ENCODE measurements around the gene FCHSD1. TPM values are rescaled to one million over a fixed set of nuclear protein-coding genes. Genes with fewer than 3 reads are reported as not detected.

FCHSD1 gene
- total RNA-seq, 1 donor from 2014 or later: 42.2 TPM

GRCh38 chr5:141669520-141669919, 18.3 kb upstream of the FCHSD1 start:
- H3K27ac ChIP-seq: no peak overlapping the region
- H3K9me3 ChIP-seq: no peaks in the 10 kb centered on the region
- no peak overlapping the region for H3K4me3 ChIP-seq
- H3K36me3 ChIP-seq: no peaks in the 10 kb centered on the region
- no peaks in the 10 kb centered on the region for H3K27me3 ChIP-seq
- intact Hi-C loops (cut with DNase I): no loop called here
- no peak for DNase-seq (ENCODE audit: extremely low spot score in 2 of 2)
- no peak for TF ChIP-seq POLR2AphosphoS5 (IDR thresholded peaks at IDR 0.05; ENCODE audit: insufficient read depth in 1 of 2, low read depth in 1 of 2)
- no peak for TF ChIP-seq POLR2A (IDR thresholded peaks at IDR 0.05)
- TF ChIP-seq CTCF (IDR thresholded peaks at IDR 0.05): no peak
- no peaks in the 10 kb centered on the region for H3K4me1 ChIP-seq

GRCh38 chr5:141668601-141669265, 17.5 kb upstream of the FCHSD1 start:
- Histone ChIP-seq H3K36me3 (no peaks in the 10 kb centered on the region), H3K9me3 (no peaks in the 10 kb centered on the region), H3K27ac (no peak overlapping the region), H3K4me1 (no peaks in the 10 kb centered on the region), H3K4me3 (no peak overlapping the region), H3K27me3 (no peaks in the 10 kb centered on the region)
- TF ChIP-seq POLR2AphosphoS5 (IDR thresholded peaks at IDR 0.05; ENCODE audit: insufficient read depth in 1 of 2, low read depth in 1 of 2): no peak
- TF ChIP-seq POLR2A (IDR thresholded peaks at IDR 0.05): no peak
- no peak for TF ChIP-seq CTCF (IDR thresholded peaks at IDR 0.05)
- no peak for DNase-seq (ENCODE audit: extremely low spot score in 2 of 2)
- intact Hi-C loops (cut with DNase I): no loop called here

- TF ChIP-seq CTCF (IDR thresholded peaks at IDR 0.05) (no peak), POLR2A (IDR thresholded peaks at IDR 0.05) (no peak), POLR2AphosphoS5 (IDR thresholded peaks at IDR 0.05; ENCODE audit: insufficient read depth in 1 of 2, low read depth in 1 of 2) (no peak)
- intact Hi-C loops (cut with DNase I): no loop called here
Measured at GRCh38 chr5:141665995-141666940, 15.1 kb upstream of the FCHSD1 start.

GRCh38 chr5:141664733-141665461, 13.7 kb upstream of the FCHSD1 start:
- no peaks in the 10 kb centered on the region for H3K27me3 ChIP-seq
- intact Hi-C loops (cut with DNase I): no loop called here
- DNase-seq (ENCODE audit: extremely low spot score in 2 of 2): no peak
- H3K4me1 ChIP-seq: no peaks in the 10 kb centered on the region
- TF ChIP-seq POLR2AphosphoS5 (IDR thresholded peaks at IDR 0.05; ENCODE audit: insufficient read depth in 1 of 2, low read depth in 1 of 2): peak in 1 of 2 donors; percentile 31
- TF ChIP-seq POLR2A (IDR thresholded peaks at IDR 0.05): no peak
- TF ChIP-seq CTCF (IDR thresholded peaks at IDR 0.05): peak; percentile 79 to 89 (median 83)
- H3K4me3 ChIP-seq: no peak overlapping the region
- H3K9me3 ChIP-seq: no peaks in the 10 kb centered on the region
- no peak overlapping the region for H3K27ac ChIP-seq
- no peaks in the 10 kb centered on the region for H3K36me3 ChIP-seq

More at GRCh38 chr5:141665995-141666940, 15.1 kb upstream of the FCHSD1 start:
- Histone ChIP-seq H3K4me3 (no peak overlapping the region), H3K4me1 (no peaks in the 10 kb centered on the region), H3K27ac (no peak overlapping the region), H3K9me3 (no peaks in the 10 kb centered on the region), H3K36me3 (no peaks in the 10 kb centered on the region), H3K27me3 (no peaks in the 10 kb centered on the region)
- DNase-seq (ENCODE audit: extremely low spot score in 2 of 2): no peak
